WTC11 (cell line): ENCODE data around the gene NAALADL2. TPM values are rescaled to one million over a fixed set of nuclear protein-coding genes. Genes with fewer than 3 reads are reported as not detected.

ENCODE experiments used
- ATAC-seq: fragments of 200-7000 bp; cut with Tn5 transposase; 2 replicates; pipeline ENCODE4 v1.10.0; 2021; ENCODE audit warnings: mild to moderate bottlenecking, moderate library complexity
- CTCF ChIA-PET: fragments of 300-600 bp; sonication (Branson Sonifier 250); formaldehyde crosslinking; loops from one replicate; lab custom pipeline; 2021; ENCODE audit warnings: antibody characterized with exemption; lab: Charles Lee
- POLR2A ChIA-PET: fragments of 350-600 bp; sonication (Branson Sonifier 250); formaldehyde crosslinking; loops from one replicate; lab custom pipeline; 2021; ENCODE audit warnings: antibody characterized with exemption; lab: Charles Lee
- DNase-seq: peaks from one replicate; pipeline ENCODE4 v3.0.0; 2021; ENCODE audit warnings: low spot score
- H3K27ac Mint-ChIP-seq: 2 replicates; pipeline ENCODE4 v1.8.0; 2021; ENCODE audit warnings: mixed read lengths
- H3K27me3 Mint-ChIP-seq: 2 replicates; pipeline ENCODE4 v1.8.0; 2021; ENCODE audit warnings: low read depth, mild to moderate bottlenecking, moderate library complexity, mixed read lengths
- H3K36me3 Mint-ChIP-seq: 2 replicates; pipeline ENCODE4 v1.8.0; 2021; ENCODE audit warnings: mixed read lengths
- H3K4me1 Mint-ChIP-seq: 2 replicates; pipeline ENCODE4 v1.8.0; 2022; ENCODE audit warnings: mixed read lengths
- H3K4me3 Mint-ChIP-seq: 2 replicates; pipeline ENCODE4 v1.8.0; 2021; ENCODE audit warnings: mild to moderate bottlenecking, moderate library complexity, mixed read lengths
- H3K9me3 Mint-ChIP-seq: 2 replicates; pipeline ENCODE4 v1.8.0; 2021; ENCODE audit warnings: mixed read lengths
- ATF3 ChIP-seq: sonication (generic); formaldehyde crosslinking; conservative IDR thresholded peaks from 2 replicates; pipeline ENCODE4 v1.8.1; 2022; ENCODE audit warnings: mild to moderate bottlenecking, missing genetic modification reagents
- ERG ChIP-seq: fragments of 250-450 bp; sonication (Bioruptor Pico); IDR thresholded peaks from 2 replicates; pipeline ENCODE4 v1.8.0; 2021; ENCODE audit warnings: mild to moderate bottlenecking
- FOXP1 ChIP-seq: sonication (generic); formaldehyde crosslinking; IDR thresholded peaks from 2 replicates; pipeline ENCODE4 v1.8.0; 2022; ENCODE audit warnings: missing genetic modification reagents, mild to moderate bottlenecking, moderate library complexity, borderline replicate concordance
- MAX ChIP-seq: sonication (generic); formaldehyde crosslinking; IDR thresholded peaks from 2 replicates; pipeline ENCODE4 v1.8.0; 2022; ENCODE audit warnings: mild to moderate bottlenecking, missing genetic modification reagents
- MXD4 ChIP-seq: fragments of 250-450 bp; sonication (Bioruptor Pico); IDR thresholded peaks from 2 replicates; pipeline ENCODE4 v1.8.0; 2021; ENCODE audit warnings: mild to moderate bottlenecking, moderate library complexity, borderline replicate concordance
- NFE2L1 ChIP-seq: sonication (generic); formaldehyde crosslinking; IDR thresholded peaks from 2 replicates; pipeline ENCODE4 v1.8.1; 2023; ENCODE audit warnings: missing genetic modification reagents
- NFYB ChIP-seq: sonication (generic); formaldehyde crosslinking; conservative IDR thresholded peaks from 2 replicates; pipeline ENCODE4 v1.8.0; 2022; ENCODE audit warnings: low read depth, missing genetic modification reagents
- NR1H2 ChIP-seq: sonication (generic); formaldehyde crosslinking; IDR thresholded peaks from 2 replicates; pipeline ENCODE4 v1.9.0; 2021; ENCODE audit warnings: mild to moderate bottlenecking, moderate library complexity, missing genetic modification reagents
- NR2C2 ChIP-seq: sonication (generic); formaldehyde crosslinking; IDR thresholded peaks from 2 replicates; pipeline ENCODE4 v1.8.0; 2022; ENCODE audit warnings: mild to moderate bottlenecking, missing genetic modification reagents
- OVOL2 ChIP-seq: fragments of 250-450 bp; sonication (Bioruptor Pico); IDR thresholded peaks from 2 replicates; pipeline ENCODE4 v1.9.0; 2021; ENCODE audit warnings: mild to moderate bottlenecking, borderline replicate concordance
- PRDM15 ChIP-seq: sonication (generic); formaldehyde crosslinking; IDR thresholded peaks from 2 replicates; pipeline ENCODE4 v1.8.0; 2022; ENCODE audit warnings: missing genetic modification reagents
- PREB ChIP-seq: sonication (generic); formaldehyde crosslinking; IDR thresholded peaks from 2 replicates; pipeline ENCODE4 v1.8.1; 2022; ENCODE audit warnings: mild to moderate bottlenecking, missing genetic modification reagents, moderate library complexity, borderline replicate concordance
- SMAD4 ChIP-seq: sonication (generic); formaldehyde crosslinking; IDR thresholded peaks from 2 replicates; pipeline ENCODE4 v1.8.0; 2022; ENCODE audit warnings: mild to moderate bottlenecking, missing genetic modification reagents
- USF2 ChIP-seq: sonication (generic); formaldehyde crosslinking; IDR thresholded peaks from 2 replicates; pipeline ENCODE4 v1.8.1; 2023; ENCODE audit warnings: mild to moderate bottlenecking, missing genetic modification reagents, moderate library complexity
- ZNF121 ChIP-seq: sonication (generic); formaldehyde crosslinking; IDR thresholded peaks from 2 replicates; pipeline ENCODE4 v1.8.0; 2023; ENCODE audit warnings: missing genetic modification reagents
- ZNF425 ChIP-seq: fragments of 250-450 bp; sonication (Bioruptor Pico); conservative IDR thresholded peaks from 2 replicates; pipeline ENCODE4 v1.9.0; 2021; ENCODE audit warnings: mild to moderate bottlenecking
- ZNF532 ChIP-seq: fragments of 250-450 bp; sonication (Bioruptor Pico); IDR thresholded peaks from 2 replicates; pipeline ENCODE4 v1.9.0; 2021; ENCODE audit warnings: mild to moderate bottlenecking, borderline replicate concordance
- ZNF671 ChIP-seq: fragments of 250-450 bp; sonication (Bioruptor Pico); IDR thresholded peaks from 2 replicates; pipeline ENCODE4 v1.8.0; 2021; ENCODE audit warnings: mild to moderate bottlenecking
- ZSCAN18 ChIP-seq: fragments of 250-450 bp; sonication (Bioruptor Pico); IDR thresholded peaks from 2 replicates; pipeline ENCODE4 v2.1.2; 2022; ENCODE audit warnings: mild to moderate bottlenecking, moderate library complexity
- total RNA-seq: library from RNA; stranded (reverse); gene quantifications from 3 replicates; pipeline ENCODE4 v1.2.3, GENCODE V29; 2021

The NAALADL2 gene
- total RNA-seq, 1 experiment from 2014 or later = 1.2 TPM

- Mint-ChIP-seq H3K27me3 (no peaks in the 10 kb centered on the region), H3K4me1 (peaks cover 5% of the 10 kb centered on the region), H3K27ac (no peak overlapping the region), H3K36me3 (peaks cover 7% of the 10 kb centered on the region; the same call in 1 of the 2 replicates), H3K4me3 (no peak overlapping the region), H3K9me3 (peaks cover 15% of the 10 kb centered on the region)
- CTCF ChIA-PET = no interaction called here
- no peak for ATAC-seq
- TF ChIP-seq USF2 (no peak), ZNF425 (CRISPR knock-in tag) (no peak), ZNF121 (no peak), SMAD4 (CRISPR knock-in tag) (no peak), NFYB (no peak), ZSCAN18 (CRISPR knock-in tag) (no peak), NR1H2 (CRISPR knock-in tag) (no peak), NFE2L1 (CRISPR knock-in tag) (no peak), ZNF671 (CRISPR knock-in tag) (no peak), ERG (CRISPR knock-in tag) (no peak), MXD4 (CRISPR knock-in tag) (no peak), OVOL2 (CRISPR knock-in tag) (no peak), MAX (no peak), ATF3 (CRISPR knock-in tag) (no peak), FOXP1 (CRISPR knock-in tag) (no peak), PREB (CRISPR knock-in tag) (no peak), NR2C2 (CRISPR knock-in tag) (no peak), ZNF532 (CRISPR knock-in tag) (no peak), PRDM15 (no peak)
- TF ChIP-seq, all 79 proteins: peak for 0
- no peak for DNase-seq
- POLR2A ChIA-PET = no interaction called here
These were observed 515.6 kb downstream of the NAALADL2 start for GRCh38 chr3:175374705-175375104.
